ENCODE measurements around the gene SARNP.

GRCh38 chr12:55727643-55728185, 89.8 kb downstream of the SARNP start:
- TF ChIP-seq TAF1 (conservative IDR thresholded peaks at IDR 0.05), result no peak
- no peak for TF ChIP-seq CTCF (IDR thresholded peaks at IDR 0.05; ENCODE audit: low read depth, low read length, missing input control)
- no peak for TF ChIP-seq JUND (IDR thresholded peaks at IDR 0.05)
- no peak for TF ChIP-seq ATF3 (IDR thresholded peaks at IDR 0.05)
- TF ChIP-seq RAD21 (IDR thresholded peaks at IDR 0.05), result no peak
